Measurements from ENCODE around the gene KLHL26. TPM values are rescaled to one million over a fixed set of nuclear protein-coding genes. Genes with fewer than 3 reads are reported as not detected.

Gene KLHL26
- total RNA-seq, 3 donors from 2014 or later (not counting 1 experiment from before 2014, with no cell fraction given), result 8.0 to 11.5 (median 9.6) TPM

DNA sequence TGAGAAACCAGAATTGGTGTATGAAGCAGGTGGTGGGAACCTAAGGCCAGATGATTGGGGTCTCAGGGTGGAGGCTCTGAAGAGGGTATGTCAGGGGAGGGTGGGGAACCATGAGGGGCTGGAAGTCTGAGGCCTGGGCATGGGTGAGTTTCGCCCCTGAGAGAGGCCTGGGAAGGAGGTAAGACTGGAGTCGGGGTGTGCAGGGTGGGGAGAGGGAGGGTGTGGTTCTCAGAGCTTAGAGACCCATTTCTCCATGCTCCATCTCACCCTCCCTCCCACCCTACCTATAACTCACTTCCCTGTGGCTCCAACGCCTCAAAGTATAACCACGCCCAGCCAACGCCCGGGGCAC lies 1.0 kb upstream of the KLHL26 start:
- H3K36me3 Mint-ChIP-seq, result no peaks in the 10 kb centered on the region
- Histone ChIP-seq H3K27ac (ENCODE audit: low read length) (no peak overlapping the region), H3K9me3 (ENCODE audit: control insufficient read depth, insufficient read depth, low read length) (no peaks in the 10 kb centered on the region), H3K36me3 (ENCODE audit: control insufficient read depth, insufficient read depth, low read length) (no peaks in the 10 kb centered on the region), H3K4me3 (ENCODE audit: low read length) (no peak overlapping the region), H3K4me1 (ENCODE audit: control insufficient read depth, insufficient read depth, low read length) (peaks cover 31% of the 10 kb centered on the region), H3K27me3 (ENCODE audit: control insufficient read depth, insufficient read depth, low read length) (no peaks in the 10 kb centered on the region)
- 16% methylated on average over 5 of the region's 6 CpGs for WGBS (ENCODE audit: insufficient coverage)
- H3K27me3 Mint-ChIP-seq (ENCODE audit: low read depth in 2 of 2), result peaks cover 0 to 3% of the 10 kb centered on the region in 2 donors
- no peak for ATAC-seq
- no peak for TF ChIP-seq CTCF (IDR thresholded peaks at IDR 0.05)
- H3K4me1 Mint-ChIP-seq, result peaks cover 22 to 32% of the 10 kb centered on the region in 2 donors
- intact Hi-C loops (cut with micrococcal nuclease), result loop anchor here (2.0 kb wide), 1 partner anchor 113 kb away; the partner anchor contains the start of gene ELL
- no peak for DNase-seq
- H3K4me3 Mint-ChIP-seq, result peak overlapping the region; percentile 94
- peak overlapping the region; percentile 83 to 91 for H3K27ac Mint-ChIP-seq
- no peaks in the 10 kb centered on the region for H3K9me3 Mint-ChIP-seq

GRCh38 chr19:18636183-18636968 lies 452 bp upstream of the KLHL26 start:
- ATAC-seq, result peak; percentile 87 to 96 (median 87)
- peak; percentile 96 to 98 for DNase-seq
- H3K4me1 ChIP-seq (ENCODE audit: control insufficient read depth, insufficient read depth, low read length), result peaks cover 31% of the 10 kb centered on the region
- H3K9me3 ChIP-seq (ENCODE audit: control insufficient read depth, insufficient read depth, low read length), result no peaks in the 10 kb centered on the region
- WGBS (ENCODE audit: insufficient coverage), result under 1% methylated on average over 42 of the region's 44 CpGs
- intact Hi-C loops (cut with micrococcal nuclease), result loop anchor here (2.0 kb wide), 1 partner anchor 114 kb away; the partner anchor contains the start of gene ELL
- H3K27me3 ChIP-seq (ENCODE audit: control insufficient read depth, insufficient read depth, low read length), result no peaks in the 10 kb centered on the region
- H3K27ac ChIP-seq (ENCODE audit: low read length), result peak overlapping the region; percentile 70
- peaks cover 0 to 3% of the 10 kb centered on the region in 2 donors for H3K27me3 Mint-ChIP-seq (ENCODE audit: low read depth in 2 of 2)
- no peak for TF ChIP-seq CTCF (IDR thresholded peaks at IDR 0.05)
- no peaks in the 10 kb centered on the region for H3K9me3 Mint-ChIP-seq
- no peaks in the 10 kb centered on the region for H3K36me3 ChIP-seq (ENCODE audit: control insufficient read depth, insufficient read depth, low read length)
- peak overlapping the region; percentile 94 for H3K4me3 Mint-ChIP-seq
- H3K4me3 ChIP-seq (ENCODE audit: low read length), result peak overlapping the region; percentile 53
- H3K4me1 Mint-ChIP-seq, result peaks cover 22 to 32% of the 10 kb centered on the region in 2 donors
- peak overlapping the region; percentile 83 to 91 for H3K27ac Mint-ChIP-seq
- no peaks in the 10 kb centered on the region for H3K36me3 Mint-ChIP-seq

- no peaks in the 10 kb centered on the region for H3K9me3 ChIP-seq (ENCODE audit: control insufficient read depth, insufficient read depth, low read length)
- H3K27ac ChIP-seq (ENCODE audit: low read length), result peak overlapping the region; percentile 84
- no peak for TF ChIP-seq CTCF (IDR thresholded peaks at IDR 0.05)
- WGBS (ENCODE audit: insufficient coverage), result 96% methylated on average over 2 of the region's 3 CpGs
- intact Hi-C loops (cut with micrococcal nuclease), result loop anchor here (2.0 kb wide), 1 partner anchor 115 kb away; the partner anchor contains the start of gene ELL
- ATAC-seq (no peak), DNase-seq (peak in 1 of 2 donors; percentile 34)
- Mint-ChIP-seq H3K9me3 (no peaks in the 10 kb centered on the region), H3K27ac (peak overlapping the region; percentile 83 to 91), H3K27me3 (ENCODE audit: low read depth in 2 of 2) (peaks cover 0 to 3% of the 10 kb centered on the region in 2 donors), H3K4me1 (peaks cover 22 to 32% of the 10 kb centered on the region in 2 donors), H3K4me3 (peak overlapping the region; percentile 94), H3K36me3 (no peaks in the 10 kb centered on the region)
- H3K4me3 ChIP-seq (ENCODE audit: low read length), result no peak overlapping the region
- H3K4me1 ChIP-seq (ENCODE audit: control insufficient read depth, insufficient read depth, low read length), result peaks cover 31% of the 10 kb centered on the region
- no peaks in the 10 kb centered on the region for H3K27me3 ChIP-seq (ENCODE audit: control insufficient read depth, insufficient read depth, low read length)
- no peaks in the 10 kb centered on the region for H3K36me3 ChIP-seq (ENCODE audit: control insufficient read depth, insufficient read depth, low read length)
These were observed 1.1 kb downstream of the KLHL26 start for GRCh38 chr19:18637673-18638630.
